K562 (cell line): Measurements from ENCODE around the gene LRFN3. TPM values are rescaled to one million over a fixed set of nuclear protein-coding genes. Genes with fewer than 3 reads are reported as not detected.

Experiments
- BCL6 ChIP-seq: fragments of 250-450 bp; sonication (Bioruptor Pico); IDR thresholded peaks from 2 replicates; pipeline ENCODE4 v1.4.0; 2020
- ETV5 ChIP-seq: sonication (generic); formaldehyde crosslinking; IDR thresholded peaks from 2 replicates; pipeline ENCODE4 v1.4.0; 2020; ENCODE audit warnings: low read depth, mild to moderate bottlenecking, missing genetic modification reagents
- HES1 ChIP-seq: fragments of 450-650 bp; IDR thresholded peaks from 2 replicates; pipeline ENCODE4 v1.6.1; 2016; ENCODE audit warnings: low read depth, mild to moderate bottlenecking, moderate library complexity
- HLTF ChIP-seq: fragments of 450-650 bp; IDR thresholded peaks from 2 replicates; pipeline ENCODE4 v1.6.1; 2016
- HMGXB4 ChIP-seq: sonication (generic); formaldehyde crosslinking; IDR thresholded peaks from 2 replicates; pipeline ENCODE4 v1.8.1; 2023; ENCODE audit warnings: mild to moderate bottlenecking, missing genetic modification reagents
- HNRNPK ChIP-seq: fragments of 200-400 bp; formaldehyde crosslinking; IDR thresholded peaks from one replicate; pipeline ENCODE4 v1.6.1; 2018; ENCODE audit warnings: mild to moderate bottlenecking, low read depth, low read length; ENCODE audit not compliant: poor library complexity, severe bottlenecking
- HOMEZ ChIP-seq: fragments of 250-450 bp; sonication (Bioruptor Pico); IDR thresholded peaks from 2 replicates; pipeline ENCODE4 v1.4.0; 2020; ENCODE audit warnings: mild to moderate bottlenecking, moderate library complexity
- ILF3 ChIP-seq: fragments of 450-650 bp; IDR thresholded peaks from 2 replicates; pipeline ENCODE4 v1.6.1; 2018; ENCODE audit warnings: antibody characterized with exemption, mild to moderate bottlenecking, moderate library complexity, borderline replicate concordance
- MYNN ChIP-seq, 2 experiments: sonication (generic); formaldehyde crosslinking in 1 of 2; IDR thresholded peaks; 2 replicates each; pipeline versions ENCODE4 v1.5.0 to v1.6.1; 2016 to 2020; ENCODE audit warnings: antibody characterized with exemption in 1 of 2, missing genetic modification reagents in 1 of 2
- NKRF ChIP-seq: fragments of 450-650 bp; IDR thresholded peaks from 2 replicates; pipeline ENCODE4 v1.6.1; 2016; ENCODE audit warnings: borderline replicate concordance
- SRSF9 ChIP-seq: fragments of 200-400 bp; formaldehyde crosslinking; IDR thresholded peaks from 2 replicates; pipeline ENCODE4 v1.6.1; 2017; ENCODE audit warnings: low read depth, low read length, borderline replicate concordance
- STAT5B ChIP-seq: fragments of 250-450 bp; sonication (Bioruptor Pico); IDR thresholded peaks from 2 replicates; pipeline ENCODE4 v1.8.0; 2021; ENCODE audit warnings: mild to moderate bottlenecking, inconsistent platforms
- TAF15 ChIP-seq: fragments of 200-400 bp; formaldehyde crosslinking; IDR thresholded peaks from 2 replicates; pipeline ENCODE4 v1.6.1; 2017; ENCODE audit warnings: mild to moderate bottlenecking, low read depth, low read length, moderate library complexity
- U2AF2 ChIP-seq: fragments of 200-400 bp; formaldehyde crosslinking; optimal IDR thresholded peaks from 2 replicates; pipeline ENCODE3; 2017; ENCODE audit warnings: low read depth, mild to moderate bottlenecking, low read length
- ZBTB17 ChIP-seq: fragments of 450-650 bp; formaldehyde crosslinking; IDR thresholded peaks from 2 replicates; pipeline ENCODE4 v1.4.0; 2020; ENCODE audit warnings: mild to moderate bottlenecking
- ZFX ChIP-seq: sonication (generic); formaldehyde crosslinking; IDR thresholded peaks from 2 replicates; pipeline ENCODE4 v1.8.0; 2022; ENCODE audit warnings: mild to moderate bottlenecking, missing genetic modification reagents, moderate library complexity
- ZNF12 ChIP-seq: sonication (generic); formaldehyde crosslinking; IDR thresholded peaks from 2 replicates; pipeline ENCODE4 v1.4.0; 2020; ENCODE audit warnings: mild to moderate bottlenecking, missing genetic modification reagents
- ZNF512 ChIP-seq: IDR thresholded peaks from 2 replicates; pipeline ENCODE4 v1.6.1; 2016; ENCODE audit warnings: missing genetic modification characterization, missing compliant biosample characterization
- polyA plus RNA-seq, 8 experiments: library from polyadenylated mRNA; depleted of rRNA in 4 of 8; stranded (reverse) in 5 of 8; unstranded in 3 of 8; fragments of >200 nt; fragmentation: Nextera tagmentation in 2 of 8; fragmentation: Illumina TruSeq in 1 of 8; extraction: Ambion mirVana in 2 of 8; extraction: Trizol in 1 of 8; gene quantifications; 2 replicates each; pipeline versions ENCODE4 v1.2.1 to v1.2.3, GENCODE V29; 2011 to 2014; ENCODE audit warnings: inconsistent platforms in 1 of 8, missing spikeins in 1 of 8
- total RNA-seq, 7 experiments: library from RNA; depleted of rRNA in 6 of 7; stranded (reverse); fragments of >200 nt in 6 of 7; fragmentation: Illumina TruSeq in 2 of 7; extraction: Trizol in 2 of 7; gene quantifications; 2 replicates each; pipeline versions ENCODE4 v1.2.1 to v1.2.3, GENCODE V29; 2011 to 2021; ENCODE audit warnings: low replicate concordance in 1 of 7
- TF ChIP-seq, protein P1 (sequence below): fragments of 450-650 bp; IDR thresholded peaks from 2 replicates; pipeline ENCODE4 v1.7.0; 2016; ENCODE audit warnings: borderline replicate concordance

LRFN3 gene
- total and polyA plus RNA-seq, 9 of the 15 experiments (the other 6 are each of a cell fraction or from before 2014, with no cell fraction given) = 0.03 to 0.12 (median 0.11) TPM; not detected in 6

GRCh38 chr19:35903550-35904179 lies 32.5 kb upstream of the LRFN3 start (continued):
- no peak for TF ChIP-seq NKRF
- no peak for TF ChIP-seq HES1
- no peak for TF ChIP-seq ZNF512 (tag)
- TF ChIP-seq HNRNPK = no peak
- no peak for TF ChIP-seq ILF3
- no peak for TF ChIP-seq BCL6 (CRISPR knock-in tag)
- TF ChIP-seq ETV5 (CRISPR knock-in tag) = peak; percentile 85
- 0 out of 2 replicates have a peak, but pooled peaks have one; percentile 22 for TF ChIP-seq ZBTB17 (CRISPR knock-in tag)
- TF ChIP-seq SRSF9 = no peak
- no peak; the same call in 1 of the 2 replicates for TF ChIP-seq MYNN (IDR thresholded peaks at IDR 0.05)
- no peak for TF ChIP-seq MYNN (CRISPR knock-in tag; IDR thresholded peaks at IDR 0.05)
- no peak for TF ChIP-seq HOMEZ (CRISPR knock-in tag)
- no peak; the same call in 1 of the 2 replicates for TF ChIP-seq ZFX
- no peak for TF ChIP-seq HLTF
- TF ChIP-seq STAT5B (CRISPR knock-in tag) = no peak
- TF ChIP-seq HMGXB4 (CRISPR knock-in tag) = no peak
- TF ChIP-seq, protein P1, sequence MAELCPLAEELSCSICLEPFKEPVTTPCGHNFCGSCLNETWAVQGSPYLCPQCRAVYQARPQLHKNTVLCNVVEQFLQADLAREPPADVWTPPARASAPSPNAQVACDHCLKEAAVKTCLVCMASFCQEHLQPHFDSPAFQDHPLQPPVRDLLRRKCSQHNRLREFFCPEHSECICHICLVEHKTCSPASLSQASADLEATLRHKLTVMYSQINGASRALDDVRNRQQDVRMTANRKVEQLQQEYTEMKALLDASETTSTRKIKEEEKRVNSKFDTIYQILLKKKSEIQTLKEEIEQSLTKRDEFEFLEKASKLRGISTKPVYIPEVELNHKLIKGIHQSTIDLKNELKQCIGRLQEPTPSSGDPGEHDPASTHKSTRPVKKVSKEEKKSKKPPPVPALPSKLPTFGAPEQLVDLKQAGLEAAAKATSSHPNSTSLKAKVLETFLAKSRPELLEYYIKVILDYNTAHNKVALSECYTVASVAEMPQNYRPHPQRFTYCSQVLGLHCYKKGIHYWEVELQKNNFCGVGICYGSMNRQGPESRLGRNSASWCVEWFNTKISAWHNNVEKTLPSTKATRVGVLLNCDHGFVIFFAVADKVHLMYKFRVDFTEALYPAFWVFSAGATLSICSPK = no peak
- no peak for TF ChIP-seq TAF15
- TF ChIP-seq ZNF12 = no peak
- no peak for TF ChIP-seq U2AF2
